Body of pancreas (tissue), 4 donors: ENCODE data around the gene GTF2H2C.
"Not testable (repeated sequence)": the region's sequence is repeated elsewhere in the genome, so short reads cannot be mapped to it uniquely, and the experiment has no call there.

Experiments used
- POLR2A ChIP-seq, 3 donors: fragments of 450-650 bp; IDR thresholded peaks; one replicate each; pipeline ENCODE4 v1.6.1; 2016; ENCODE audit warnings: antibody characterized with exemption in 3 of 3, mild to moderate bottlenecking in 2 of 3
- TF ChIP-seq, protein P1 (sequence below), 7 experiments: fragments of 450-650 bp in 4 of 7; fragments of 200-600 bp in 3 of 7; sonication (generic) in 3 of 7; IDR thresholded peaks; one replicate each; pipeline ENCODE4 v1.5.1; 2016 to 2019; ENCODE audit warnings: antibody characterized with exemption in 7 of 7

- TF ChIP-seq, protein P1, sequence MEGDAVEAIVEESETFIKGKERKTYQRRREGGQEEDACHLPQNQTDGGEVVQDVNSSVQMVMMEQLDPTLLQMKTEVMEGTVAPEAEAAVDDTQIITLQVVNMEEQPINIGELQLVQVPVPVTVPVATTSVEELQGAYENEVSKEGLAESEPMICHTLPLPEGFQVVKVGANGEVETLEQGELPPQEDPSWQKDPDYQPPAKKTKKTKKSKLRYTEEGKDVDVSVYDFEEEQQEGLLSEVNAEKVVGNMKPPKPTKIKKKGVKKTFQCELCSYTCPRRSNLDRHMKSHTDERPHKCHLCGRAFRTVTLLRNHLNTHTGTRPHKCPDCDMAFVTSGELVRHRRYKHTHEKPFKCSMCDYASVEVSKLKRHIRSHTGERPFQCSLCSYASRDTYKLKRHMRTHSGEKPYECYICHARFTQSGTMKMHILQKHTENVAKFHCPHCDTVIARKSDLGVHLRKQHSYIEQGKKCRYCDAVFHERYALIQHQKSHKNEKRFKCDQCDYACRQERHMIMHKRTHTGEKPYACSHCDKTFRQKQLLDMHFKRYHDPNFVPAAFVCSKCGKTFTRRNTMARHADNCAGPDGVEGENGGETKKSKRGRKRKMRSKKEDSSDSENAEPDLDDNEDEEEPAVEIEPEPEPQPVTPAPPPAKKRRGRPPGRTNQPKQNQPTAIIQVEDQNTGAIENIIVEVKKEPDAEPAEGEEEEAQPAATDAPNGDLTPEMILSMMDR (IDR thresholded peaks at IDR 0.05) = not testable (repeated sequence)
- not testable (repeated sequence) for TF ChIP-seq POLR2A (IDR thresholded peaks at IDR 0.05)
These were observed 54.9 kb downstream of the GTF2H2C start for GRCh38 chr5:69614843-69615242.
